CD4-positive, alpha-beta T cell treated with Interleukin-21 for 1 hour (primary cell): Measurements from ENCODE around the gene ZCCHC7.
"Not testable (repeated sequence)": the region's sequence is repeated elsewhere in the genome, so short reads cannot be mapped to it uniquely, and the experiment has no call there.

Source experiments
- DNase-seq: peaks from one replicate; pipeline ENCODE4 v3.0.0-alpha.2; 2020

Gene ZCCHC7

DNA sequence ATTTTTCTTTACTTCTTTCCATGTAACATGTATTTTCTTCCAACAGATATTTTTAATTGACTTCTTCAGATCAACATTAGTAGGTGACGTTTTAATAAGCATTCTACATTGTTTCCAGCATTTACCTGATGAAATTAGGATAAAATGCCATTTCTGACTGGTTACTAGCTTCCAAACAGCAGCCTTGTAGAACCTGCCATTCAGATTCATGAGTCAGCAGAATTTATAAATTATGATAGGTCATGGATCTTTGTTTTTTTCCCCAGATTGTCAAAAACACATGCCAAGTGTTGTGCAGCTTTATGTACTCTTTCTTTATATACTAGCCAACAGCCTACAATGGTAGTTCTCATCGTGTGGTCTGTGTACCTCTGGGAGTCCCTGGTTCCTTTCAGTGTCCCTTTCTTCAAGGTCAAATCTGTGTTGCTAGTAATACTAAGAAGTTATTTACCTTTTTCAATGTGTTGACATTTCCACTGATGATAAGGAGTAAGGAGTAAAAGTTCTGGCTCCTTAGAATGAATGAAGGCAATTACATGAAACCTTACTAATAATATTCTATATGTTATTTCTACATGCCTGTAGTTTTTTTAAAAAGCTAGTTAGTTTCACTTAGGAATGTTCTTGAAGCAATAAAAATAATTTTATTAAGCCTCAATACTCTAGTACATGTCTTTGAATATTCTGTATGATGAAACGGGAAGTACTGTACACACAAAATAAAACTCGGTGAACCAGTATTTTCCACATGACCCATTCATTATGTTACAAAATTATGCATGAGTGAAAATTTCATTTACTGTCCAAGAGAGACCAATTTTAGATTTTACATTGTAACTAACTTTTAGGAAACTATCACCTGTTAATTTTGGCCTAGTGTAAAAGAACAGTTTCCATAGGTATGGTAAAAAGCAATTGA, 135.8 kb downstream of the ZCCHC7 start:
- no peak for DNase-seq

GRCh38 chr9:37259951-37260350, 139.6 kb downstream of the ZCCHC7 start:
- no peak for DNase-seq

GRCh38 chr9:37262410-37262809, 142.0 kb downstream of the ZCCHC7 start:
- no peak for DNase-seq

DNA sequence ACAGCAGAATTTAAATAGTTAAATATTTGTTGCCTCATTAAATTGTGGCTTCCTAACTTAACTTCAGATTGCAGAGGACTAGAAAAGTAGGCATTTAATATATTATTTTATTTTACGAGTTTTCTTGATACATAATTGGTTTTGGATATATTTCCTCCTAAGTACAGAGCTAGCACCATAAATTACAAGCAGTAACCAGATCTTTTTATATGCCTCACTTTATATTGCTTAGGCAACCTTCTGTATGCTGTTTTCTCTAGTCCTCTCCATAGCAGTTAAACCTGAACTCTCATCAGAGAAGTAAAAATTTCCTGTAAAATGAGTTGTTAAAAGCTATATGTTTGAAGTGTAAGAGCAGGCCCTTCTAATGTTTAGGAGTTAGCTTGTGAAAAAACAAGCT, 144.2 kb downstream of the ZCCHC7 start:
- no peak for DNase-seq

DNA sequence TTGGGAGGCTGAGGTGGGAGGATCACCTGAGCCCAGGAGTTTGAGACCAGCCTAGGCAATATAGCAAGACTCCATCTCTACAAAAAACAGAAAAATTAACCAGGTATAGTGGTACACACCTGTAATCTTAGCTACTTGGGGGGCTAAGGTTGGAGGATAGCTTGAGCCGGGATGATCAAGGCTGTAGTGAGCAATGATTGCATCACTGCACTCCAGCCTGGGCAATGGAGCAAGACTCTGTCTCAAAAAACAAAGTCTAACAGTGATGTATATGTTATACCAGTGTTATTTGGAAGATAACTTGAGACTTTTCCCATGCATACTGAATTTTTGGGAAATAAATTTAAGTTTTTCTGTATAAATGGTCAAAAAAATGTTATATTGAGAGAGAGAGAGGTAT, 146.3 kb downstream of the ZCCHC7 start:
- no peak for DNase-seq

GRCh38 chr9:37269221-37269620, 148.8 kb downstream of the ZCCHC7 start:
- DNase-seq = no peak

- no peak for DNase-seq
Observed at GRCh38 chr9:37271679-37272078, 151.3 kb downstream of the ZCCHC7 start.

- no peak for DNase-seq
Observed at GRCh38 chr9:37273595-37273994, 153.2 kb downstream of the ZCCHC7 start.

DNA sequence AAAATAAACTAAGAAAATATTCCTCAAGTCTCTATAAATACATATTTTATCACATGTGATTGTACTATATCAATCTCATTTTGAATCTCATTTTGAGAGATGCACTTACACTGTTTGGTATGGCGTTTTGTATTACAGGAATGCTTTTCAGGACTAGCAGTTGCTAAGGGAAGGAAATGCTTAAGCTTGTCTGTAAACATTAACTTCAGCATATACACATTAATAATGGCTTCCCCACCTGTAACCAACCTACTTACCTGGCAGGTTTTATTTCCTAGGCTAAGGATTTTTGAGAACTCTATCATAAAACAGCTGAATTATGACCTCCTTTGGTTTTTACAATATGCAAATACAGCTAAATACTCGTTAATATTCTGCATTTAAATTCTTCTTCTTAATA, 161.2 kb downstream of the ZCCHC7 start:
- no peak for DNase-seq

DNA sequence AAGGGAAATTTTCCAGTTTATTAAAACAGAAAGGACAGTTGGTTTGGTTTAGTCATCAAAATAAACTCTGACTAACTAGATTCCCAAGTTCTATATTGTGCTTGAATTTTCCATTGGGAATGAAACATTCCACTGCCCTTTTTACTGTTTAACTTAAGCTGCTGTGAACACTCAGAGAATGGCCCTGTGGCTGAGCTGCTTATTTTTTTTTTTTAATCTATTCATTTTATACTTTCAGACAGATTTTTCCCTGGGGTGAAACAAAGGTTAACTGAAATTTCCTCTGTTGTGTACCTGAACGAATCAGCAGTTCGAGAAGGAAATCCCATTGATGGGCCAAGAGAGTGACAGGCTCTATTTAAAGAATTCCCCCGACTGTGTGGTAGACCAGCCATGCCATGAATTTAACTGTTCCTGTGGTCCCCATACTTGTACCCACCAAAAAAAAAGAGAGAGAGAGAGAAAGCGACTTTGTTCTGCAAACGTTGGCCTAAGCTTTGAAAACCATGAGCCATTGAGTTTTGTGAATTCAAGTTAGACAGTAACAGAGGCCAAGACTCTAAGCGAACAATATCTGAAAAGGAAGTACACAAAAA, 163.5 kb downstream of the ZCCHC7 start:
- DNase-seq = no peak

GRCh38 chr9:37284636-37285035, 164.3 kb downstream of the ZCCHC7 start:
- no peak for DNase-seq

DNA sequence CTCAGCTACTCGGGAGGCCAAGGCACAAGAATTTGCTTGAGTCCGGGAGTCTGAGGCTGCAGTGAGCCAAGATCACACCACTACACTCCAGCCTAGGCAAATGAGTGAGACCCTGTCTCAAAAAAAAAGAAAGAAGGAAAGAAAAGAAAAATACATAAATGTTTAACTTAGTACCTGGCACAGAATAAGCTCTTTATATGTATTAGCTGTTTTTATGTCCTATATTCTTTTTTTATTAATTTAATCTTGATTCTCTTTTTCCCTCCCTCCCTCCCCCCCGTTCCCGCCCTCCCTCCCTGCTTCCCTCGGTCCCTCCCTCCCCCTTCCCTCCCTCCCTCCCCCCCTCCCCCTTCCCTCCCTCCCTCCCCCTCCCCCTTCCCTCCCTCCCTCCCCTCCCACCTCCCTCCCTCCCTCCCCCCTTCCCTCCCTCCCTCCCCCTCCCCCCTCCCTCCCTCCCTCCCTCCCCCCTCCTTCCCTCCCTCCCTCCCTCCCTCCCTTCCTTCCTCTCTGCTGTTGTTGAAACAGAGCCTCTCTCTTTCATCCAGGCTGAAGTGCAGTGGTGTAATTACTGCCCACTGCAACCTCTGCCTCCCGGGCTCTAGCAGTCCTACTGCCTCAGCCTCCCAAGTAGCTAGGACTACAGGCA, 166.3 kb downstream of the ZCCHC7 start:
- DNase-seq = no peak

GRCh38 chr9:37287317-37287716, 166.9 kb downstream of the ZCCHC7 start:
- DNase-seq = no peak

DNA sequence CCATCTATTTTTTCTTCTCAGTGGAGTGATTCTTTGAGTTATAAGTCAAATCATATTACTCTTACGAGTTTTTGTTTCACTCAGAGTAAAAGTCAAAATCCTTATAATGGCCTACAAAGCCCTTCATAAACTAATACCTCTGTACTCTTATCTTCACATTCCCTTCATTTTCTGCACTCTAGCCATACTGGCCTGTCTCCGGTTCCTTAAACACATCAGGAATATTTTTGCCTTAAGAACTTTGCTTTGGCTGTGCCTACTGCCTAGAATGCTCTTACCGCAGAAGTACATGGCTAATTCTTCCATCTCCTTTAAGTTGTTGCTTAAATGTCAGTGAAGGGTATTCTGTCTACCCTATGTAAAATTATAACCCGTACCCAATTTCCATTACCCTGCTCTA, 169.3 kb downstream of the ZCCHC7 start:
- DNase-seq = no peak

DNA sequence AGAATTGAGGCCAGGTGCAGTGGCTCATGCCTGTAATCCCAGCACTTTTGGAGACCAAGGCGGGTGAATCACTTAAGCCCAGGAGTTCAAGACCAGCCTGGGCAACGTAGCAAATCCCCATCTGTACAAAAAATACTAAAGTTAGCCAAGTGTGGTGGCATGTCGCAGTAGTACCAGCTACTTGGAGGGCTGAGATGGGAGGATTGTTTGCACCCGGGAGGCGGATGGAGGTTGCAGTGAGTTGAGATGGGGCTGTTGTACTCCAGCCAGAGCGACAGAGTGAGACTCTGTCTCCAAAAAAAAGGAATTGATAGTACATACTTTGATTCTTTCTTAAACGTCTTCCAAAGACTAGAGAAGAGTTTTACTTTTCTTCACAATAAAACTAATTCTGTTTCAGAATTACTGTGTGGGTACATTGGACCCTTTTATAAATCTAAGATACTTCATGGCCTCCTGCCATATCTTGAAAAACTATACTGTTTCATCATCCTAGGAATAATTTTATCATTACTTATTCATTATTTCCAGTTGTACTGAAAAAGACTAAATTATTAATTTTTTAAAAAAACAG, 170.1 kb downstream of the ZCCHC7 start:
- no peak for DNase-seq

DNA sequence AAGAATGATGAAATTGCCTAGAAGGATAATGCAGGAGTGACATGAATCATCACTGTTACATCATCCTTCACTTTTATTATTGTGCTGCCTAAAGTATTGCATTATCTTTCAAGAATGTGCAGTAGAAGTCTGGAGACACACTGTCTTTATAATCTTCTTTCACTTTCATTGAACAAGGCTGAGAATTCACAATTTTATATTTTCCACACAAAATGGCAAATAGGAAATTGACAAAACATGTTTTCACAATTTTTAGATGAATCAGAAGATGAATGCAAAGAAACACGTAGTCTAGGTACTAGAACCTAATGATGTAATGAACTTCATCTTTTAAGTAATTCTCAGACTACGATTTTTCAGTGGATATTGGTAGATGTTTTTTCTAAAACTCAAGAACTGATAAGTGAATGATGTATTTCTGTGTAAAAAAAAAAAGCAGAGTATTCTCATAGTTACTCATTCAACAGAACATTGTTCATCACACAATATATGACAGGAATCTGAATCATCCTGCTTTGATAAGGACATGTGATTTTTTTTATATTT, 170.6 kb downstream of the ZCCHC7 start:
- DNase-seq = no peak

DNA sequence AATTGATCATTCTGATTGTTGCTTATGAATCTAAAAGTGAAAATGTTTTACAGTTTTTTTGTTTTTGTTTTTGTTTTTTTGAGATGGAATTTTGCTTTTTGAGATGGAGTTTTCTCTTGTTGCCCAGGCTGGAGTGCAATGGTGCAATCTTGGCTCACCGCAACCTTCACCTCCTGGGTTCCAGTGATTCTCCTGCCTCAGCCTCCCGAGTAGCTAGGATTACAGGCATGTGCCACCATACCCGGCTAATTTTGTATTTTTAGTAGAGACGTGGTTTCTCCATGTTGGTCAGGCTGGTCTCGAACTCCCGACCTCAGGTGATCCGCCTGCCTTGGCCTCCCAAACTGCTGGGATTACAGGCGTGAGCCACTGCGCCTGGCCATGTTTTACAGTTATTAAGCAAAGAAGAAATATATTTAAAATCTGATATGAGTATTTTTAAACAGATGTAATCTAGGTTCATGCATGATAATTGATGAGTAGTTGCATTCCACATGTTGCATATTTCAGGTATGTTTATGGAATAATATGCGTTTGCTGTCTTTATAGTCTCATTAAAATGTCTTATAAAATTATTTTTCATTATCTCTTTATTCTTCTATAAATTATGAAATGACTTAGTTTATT, 171.4 kb downstream of the ZCCHC7 start:
- not testable (repeated sequence) for DNase-seq

DNA sequence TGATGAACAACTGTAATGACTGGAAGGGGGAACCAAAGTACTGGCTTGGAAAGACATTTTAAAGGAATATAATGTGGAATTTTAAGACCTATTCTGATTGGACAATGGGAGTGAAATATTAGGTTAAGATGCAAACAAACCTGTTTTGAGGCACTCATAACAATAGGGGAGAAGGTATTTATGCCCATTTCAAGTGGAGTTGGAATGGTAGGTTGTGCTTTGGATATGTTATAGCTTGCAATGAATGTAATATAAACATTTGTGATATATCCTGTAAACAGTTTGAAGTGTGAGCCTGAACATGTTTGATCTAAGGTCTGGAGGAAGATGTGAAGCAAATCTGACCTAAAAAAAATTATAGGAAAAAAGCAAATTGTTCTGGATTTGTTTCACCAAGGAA, 172.5 kb downstream of the ZCCHC7 start:
- no peak for DNase-seq

DNA sequence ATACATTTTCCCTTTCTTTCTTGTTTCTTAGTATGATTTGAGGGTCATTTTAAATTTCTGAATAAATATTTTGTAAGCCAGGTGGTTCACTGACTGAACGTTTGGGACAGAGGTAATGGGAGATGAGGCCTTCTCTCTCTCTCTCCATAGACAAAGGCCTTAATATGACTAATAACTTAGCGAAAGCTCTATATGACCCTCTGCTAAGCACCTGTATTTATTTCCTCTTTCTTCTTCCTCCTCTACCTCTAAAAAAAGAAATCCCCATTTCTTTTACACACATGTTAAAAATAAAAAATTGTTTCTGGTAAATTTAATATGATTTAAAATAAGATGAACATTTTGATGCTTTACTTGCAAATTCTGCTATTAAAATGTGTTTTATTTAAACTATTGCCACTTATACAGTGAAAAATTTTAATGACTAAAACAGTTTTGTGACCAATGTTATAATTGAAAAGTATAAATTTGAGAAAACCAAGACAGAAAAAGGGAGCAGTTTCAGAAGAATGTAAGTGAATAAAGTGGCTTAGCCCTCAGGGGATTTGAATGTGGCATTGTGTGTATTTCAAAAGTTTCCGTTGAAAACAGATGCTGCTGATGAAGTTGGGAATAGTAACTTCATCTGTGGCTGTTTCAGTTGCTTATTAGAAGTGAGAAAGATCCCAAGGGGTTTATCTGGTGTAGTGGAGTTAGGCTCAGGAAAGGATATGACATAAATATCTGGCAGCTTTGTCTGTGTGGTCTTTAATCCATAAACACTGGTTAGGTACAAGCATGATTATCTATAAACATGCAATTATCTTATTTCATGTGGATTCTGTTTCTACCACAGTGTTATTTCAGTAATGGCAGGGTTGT, 173.5 kb downstream of the ZCCHC7 start:
- DNase-seq = no peak

DNA sequence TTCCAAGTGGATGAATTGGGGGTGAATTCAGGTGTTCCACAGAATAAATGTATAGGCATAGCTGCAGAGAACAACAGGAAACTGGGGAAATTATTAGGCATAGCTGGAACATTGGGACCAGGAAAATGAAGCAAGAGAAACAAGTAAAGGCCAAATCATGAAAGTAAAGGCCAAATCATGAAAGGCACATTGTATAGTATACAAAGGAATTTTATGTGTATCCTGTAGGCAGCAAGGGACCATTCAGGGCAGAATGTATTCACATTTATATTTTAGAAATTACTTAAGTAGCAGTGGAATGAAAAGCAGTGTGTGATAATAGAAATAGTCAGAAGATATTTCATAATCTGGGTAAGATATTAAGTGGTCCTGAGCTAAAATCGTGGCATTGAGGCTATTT, 174.8 kb downstream of the ZCCHC7 start:
- DNase-seq = no peak

- no peak for DNase-seq
Observed at GRCh38 chr9:37295796-37296195, 175.4 kb downstream of the ZCCHC7 start.

DNA sequence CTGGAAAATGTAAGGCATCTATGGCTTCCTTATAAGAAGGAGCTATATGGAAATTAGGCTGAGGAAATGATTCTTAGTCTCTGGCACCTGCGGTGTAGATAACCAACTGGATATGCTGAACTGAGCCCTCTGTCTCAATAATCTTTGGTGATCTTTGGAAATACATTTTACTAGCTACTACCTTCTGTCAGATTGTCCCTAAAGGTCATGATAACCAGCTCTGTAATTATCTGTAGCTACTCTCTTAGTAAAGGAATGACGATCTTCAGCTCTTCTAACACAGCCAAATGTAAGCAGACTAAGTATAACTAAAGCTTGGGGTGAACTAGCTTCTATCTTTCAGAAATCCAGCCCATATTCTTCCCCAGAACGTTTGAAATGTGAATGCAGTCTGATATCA, 177.2 kb downstream of the ZCCHC7 start:
- DNase-seq = no peak
